CD4-positive, alpha-beta T cell (primary cell): ENCODE data around the gene MNT. TPM values are rescaled to one million over a fixed set of nuclear protein-coding genes. Genes with fewer than 3 reads are reported as not detected.

ENCODE experiments used
- ATAC-seq: fragments of 200-7000 bp; cut with Tn5 transposase; one replicate; pipeline ENCODE4 v1.10.0; 2022; ENCODE audit warnings: mild to moderate bottlenecking; ENCODE audit not compliant: poor library complexity
- CTCF ChIA-PET: fragments of 350-600 bp; sonication (Branson Sonifier 250); formaldehyde crosslinking; loops from one replicate; lab custom pipeline; 2021; ENCODE audit warnings: antibody characterized with exemption, inconsistent platforms; lab: Charles Lee
- POLR2A ChIA-PET: fragments of 350-600 bp; sonication (Branson Sonifier 250); formaldehyde crosslinking; loops from one replicate; lab custom pipeline; 2021; ENCODE audit warnings: antibody characterized with exemption, inconsistent platforms; lab: Charles Lee
- DNase-seq, 14 experiments: peaks; one replicate each; pipeline ENCODE4 v3.0.0-alpha.2; 2013 to 2020; ENCODE audit warnings: mixed read lengths in 2 of 14
- H3K27ac ChIP-seq, 2 donors: one replicate each; pipeline versions ENCODE4 v1.5.1 to v1.7.0; 2013; ENCODE audit warnings: low read length in 2 of 2, low read depth in 1 of 2, mild to moderate bottlenecking in 1 of 2
- H3K27me3 ChIP-seq, 2 experiments: 1 replicate in 1 of 2; 2 replicates in 1 of 2; pipeline versions ENCODE4 v1.6.1 to v1.7.0; 2013; ENCODE audit warnings: low read length in 2 of 2, control low read depth in 1 of 2, mild to moderate bottlenecking in 1 of 2, moderate library complexity in 1 of 2; ENCODE audit not compliant: insufficient read depth in 2 of 2, control insufficient read depth in 1 of 2
- H3K36me3 ChIP-seq: one replicate; pipeline ENCODE4 v1.6.1; 2013; ENCODE audit warnings: low read length, control low read depth; ENCODE audit not compliant: insufficient read depth
- H3K4me1 ChIP-seq: one replicate; pipeline ENCODE4 v1.6.1; 2013; ENCODE audit warnings: low read length, control low read depth; ENCODE audit not compliant: insufficient read depth
- H3K4me3 ChIP-seq: one replicate; pipeline ENCODE4 v1.5.1; 2013; ENCODE audit warnings: mild to moderate bottlenecking, low read length, moderate library complexity
- H3K9me3 ChIP-seq, 2 experiments: 1 replicate in 1 of 2; 2 replicates in 1 of 2; pipeline versions ENCODE4 v1.6.1 to v1.7.0; 2013; ENCODE audit warnings: low read length in 2 of 2, mild to moderate bottlenecking in 2 of 2, control low read depth in 1 of 2, moderate library complexity in 1 of 2; ENCODE audit not compliant: control insufficient read depth in 1 of 2, insufficient read depth in 1 of 2
- H3K27ac Mint-ChIP-seq: one replicate; pipeline ENCODE4 v1.8.0; 2020; ENCODE audit warnings: mixed read lengths
- H3K27me3 Mint-ChIP-seq: one replicate; pipeline ENCODE4 v1.8.0; 2021; ENCODE audit warnings: mixed read lengths
- H3K36me3 Mint-ChIP-seq: one replicate; pipeline ENCODE4 v1.8.0; 2021; ENCODE audit warnings: low read depth, mixed read lengths
- H3K4me1 Mint-ChIP-seq: one replicate; pipeline ENCODE4 v1.8.0; 2021; ENCODE audit warnings: low read depth, mixed read lengths
- H3K4me3 Mint-ChIP-seq: one replicate; pipeline ENCODE4 v1.8.0; 2020; ENCODE audit warnings: mild to moderate bottlenecking, mixed read lengths
- H3K9me3 Mint-ChIP-seq: one replicate; pipeline ENCODE4 v1.8.0; 2020; ENCODE audit warnings: mixed read lengths
- intact Hi-C, 2 experiments: fragments of 100-400 bp; cut with DNase I in 1 of 2; cut with micrococcal nuclease in 1 of 2; formaldehyde crosslinking; loops; one replicate each; pipeline versions ENCODE4 v1.15.1 to v1.9.0; 2023 to 2025; cut with DNase I, micrococcal nuclease
- total RNA-seq, 174 experiments: library from RNA in 2 of 174; stranded (reverse) in 2 of 174; gene quantifications; one replicate each; pipeline ENCODE4 v1.2.3 and lab custom pipeline; 2021 to 2026
- TF ChIP-seq, protein P1 (sequence below): fragments of 200-600 bp; IDR thresholded peaks from one replicate; pipeline ENCODE4 v1.8.0; 2022; ENCODE audit warnings: antibody characterized with exemption, mild to moderate bottlenecking

The MNT gene
- total RNA-seq, 2 experiments from 2014 or later = 111 to 118 TPM

GRCh38 chr17:2354311-2354710 lies 46.5 kb downstream of the MNT start:
- no peak overlapping the region for H3K4me3 ChIP-seq
- TF ChIP-seq, protein P1, sequence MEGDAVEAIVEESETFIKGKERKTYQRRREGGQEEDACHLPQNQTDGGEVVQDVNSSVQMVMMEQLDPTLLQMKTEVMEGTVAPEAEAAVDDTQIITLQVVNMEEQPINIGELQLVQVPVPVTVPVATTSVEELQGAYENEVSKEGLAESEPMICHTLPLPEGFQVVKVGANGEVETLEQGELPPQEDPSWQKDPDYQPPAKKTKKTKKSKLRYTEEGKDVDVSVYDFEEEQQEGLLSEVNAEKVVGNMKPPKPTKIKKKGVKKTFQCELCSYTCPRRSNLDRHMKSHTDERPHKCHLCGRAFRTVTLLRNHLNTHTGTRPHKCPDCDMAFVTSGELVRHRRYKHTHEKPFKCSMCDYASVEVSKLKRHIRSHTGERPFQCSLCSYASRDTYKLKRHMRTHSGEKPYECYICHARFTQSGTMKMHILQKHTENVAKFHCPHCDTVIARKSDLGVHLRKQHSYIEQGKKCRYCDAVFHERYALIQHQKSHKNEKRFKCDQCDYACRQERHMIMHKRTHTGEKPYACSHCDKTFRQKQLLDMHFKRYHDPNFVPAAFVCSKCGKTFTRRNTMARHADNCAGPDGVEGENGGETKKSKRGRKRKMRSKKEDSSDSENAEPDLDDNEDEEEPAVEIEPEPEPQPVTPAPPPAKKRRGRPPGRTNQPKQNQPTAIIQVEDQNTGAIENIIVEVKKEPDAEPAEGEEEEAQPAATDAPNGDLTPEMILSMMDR = no peak
- POLR2A ChIA-PET = interaction anchor here (0.6 to 3.0 kb wide), 5 partner anchors 17 to 440 kb away, joined by 3 to 48 read pairs (median 5); partner anchors contain the start of genes SGSM2 and TSR1
- peaks cover 4% of the 10 kb centered on the region for H3K36me3 Mint-ChIP-seq
- peak overlapping the region; percentile 65 for H3K27ac Mint-ChIP-seq
- no peaks in the 10 kb centered on the region for H3K9me3 Mint-ChIP-seq
- H3K4me1 ChIP-seq = peaks cover 20% of the 10 kb centered on the region
- peak overlapping the region; percentile 8 for H3K4me3 Mint-ChIP-seq
- no peaks in the 10 kb centered on the region for H3K9me3 ChIP-seq
- intact Hi-C loops = no loop called here
- H3K4me1 Mint-ChIP-seq = peaks cover 18% of the 10 kb centered on the region
- no peak overlapping the region for H3K27ac ChIP-seq
- DNase-seq = no peak
- CTCF ChIA-PET = interaction anchor here (1.0 to 2.8 kb wide), 5 partner anchors 13 to 62 kb away, joined by 3 to 18 read pairs (median 7); partner anchors contain the start of genes SGSM2 and TSR1
- peaks cover 4% of the 10 kb centered on the region for H3K36me3 ChIP-seq
- H3K27me3 Mint-ChIP-seq = no peaks in the 10 kb centered on the region
- no peaks in the 10 kb centered on the region for H3K27me3 ChIP-seq
- no peak for ATAC-seq

GRCh38 chr17:2351269-2351668 lies 49.6 kb downstream of the MNT start:
- no peak overlapping the region for H3K27ac ChIP-seq
- no peaks in the 10 kb centered on the region for H3K27me3 ChIP-seq
- Mint-ChIP-seq H3K4me3 (no peak overlapping the region), H3K9me3 (no peaks in the 10 kb centered on the region), H3K4me1 (peaks cover 18% of the 10 kb centered on the region), H3K36me3 (peaks cover 3% of the 10 kb centered on the region), H3K27me3 (no peaks in the 10 kb centered on the region), H3K27ac (peak overlapping the region; percentile 24)
- no peak for ATAC-seq
- no peaks in the 10 kb centered on the region for H3K9me3 ChIP-seq
- DNase-seq = no peak
- CTCF ChIA-PET = no interaction called here
- intact Hi-C loops = no loop called here
- H3K36me3 ChIP-seq = no peaks in the 10 kb centered on the region
- POLR2A ChIA-PET = interaction anchor here (3.0 kb wide), 1 partner anchor 13 kb away, joined by 48 read pairs; the partner anchor contains the start of genes SGSM2 and TSR1
- H3K4me3 ChIP-seq = no peak overlapping the region
- TF ChIP-seq, protein P1 = no peak
- H3K4me1 ChIP-seq = peaks cover 20% of the 10 kb centered on the region

DNA sequence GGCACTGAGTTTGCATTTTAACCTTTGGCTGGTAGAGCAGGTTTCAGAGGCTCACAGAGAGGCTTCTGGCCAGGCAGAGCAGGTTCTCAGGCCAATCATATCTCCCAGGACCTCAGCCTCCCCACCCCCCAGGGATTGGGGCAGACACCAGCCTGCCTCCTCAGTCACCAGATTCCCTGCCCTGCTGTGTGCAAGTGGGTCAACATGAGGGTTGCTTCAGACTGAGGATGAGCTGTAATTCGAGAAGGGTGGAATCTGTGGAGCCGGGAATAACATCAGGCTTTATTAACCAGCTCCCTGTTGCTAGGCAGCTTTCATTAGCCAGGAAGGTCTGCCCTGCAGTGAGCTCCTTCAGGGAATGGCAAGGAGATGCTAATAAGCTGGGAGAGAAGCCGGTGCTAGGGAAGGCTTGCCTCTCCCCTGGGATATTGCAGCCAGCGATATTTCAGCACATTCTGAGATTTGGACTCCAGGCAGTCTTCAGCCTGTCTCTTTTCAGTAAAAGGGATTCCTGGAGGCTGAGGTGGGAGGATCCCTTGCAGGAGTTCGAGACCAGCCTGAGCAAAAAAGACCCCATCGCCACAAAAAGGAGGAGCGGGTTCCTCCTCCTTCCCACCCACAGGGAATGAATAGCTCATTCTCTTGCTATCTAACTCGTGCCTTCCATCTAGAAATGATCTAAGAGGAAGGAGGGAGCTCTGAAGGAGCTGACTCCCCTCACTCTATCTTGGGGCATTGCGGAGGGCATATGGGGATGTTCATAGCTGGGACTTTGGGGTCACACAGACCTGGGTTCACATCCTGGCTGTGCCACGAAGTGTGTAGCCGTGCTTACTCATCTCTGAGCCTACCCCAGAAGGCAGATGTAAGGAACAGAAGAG lies 52.8 kb downstream of the MNT start:
- Histone ChIP-seq H3K9me3 (no peaks in the 10 kb centered on the region), H3K27me3 (no peaks in the 10 kb centered on the region), H3K27ac (no peak overlapping the region), H3K4me3 (no peak overlapping the region), H3K36me3 (peaks cover 24% of the 10 kb centered on the region), H3K4me1 (peaks cover 9% of the 10 kb centered on the region)
- intact Hi-C loops = no loop called here
- ATAC-seq (no peak), DNase-seq (no peak)
- CTCF ChIA-PET = no interaction called here
- TF ChIP-seq, protein P1 = no peak
- Mint-ChIP-seq H3K9me3 (no peaks in the 10 kb centered on the region), H3K4me3 (no peak overlapping the region), H3K4me1 (peaks cover 7% of the 10 kb centered on the region), H3K36me3 (peaks cover 26% of the 10 kb centered on the region), H3K27me3 (no peaks in the 10 kb centered on the region), H3K27ac (no peak overlapping the region)
- POLR2A ChIA-PET = interaction anchor here (2.6 kb wide), 1 partner anchor 11 kb away, joined by 11 read pairs; the partner anchor contains the start of genes SGSM2 and TSR1
